ENCODE results near the gene SYT15. TPM values are rescaled to one million over a fixed set of nuclear protein-coding genes. Genes with fewer than 3 reads are reported as not detected.
A peak's percentile ranks its signal among the peaks of the same experiment; 100 is the strongest.
"Not testable (repeated sequence)": the region's sequence is repeated elsewhere in the genome, so short reads cannot be mapped to it uniquely, and the experiment has no call there.

SYT15 gene
- total RNA-seq, result 10 to 100 TPM in 1 of 6 donors, 1 to 10 TPM in 5; 2.1 to 10.7 (median 3.9) TPM
- polyA plus RNA-seq, result 1 to 10 TPM; 2.7 to 3.7 TPM

GRCh38 chr10:46578474-46579178, at the start of gene SYT15:
Gene SYT15 (plus strand): TSS chr10:46579128. CDS start chr10:46579169, 41 bp downstream.
- intact Hi-C loops (cut with DNase I); H3K36me3 ChIP-seq; H3K4me1 ChIP-seq; H3K9me3 ChIP-seq; H3K27me3 ChIP-seq; FAIRE-seq; H3K27ac ChIP-seq; H3K4me3 ChIP-seq: not testable (repeated sequence)
- 4 to 11% methylated on average over 13 to 49 of the region's 68 CpGs for WGBS, 2 donors
- peak in 1 of 6 donors; percentile 25 for DNase-seq
- peak; percentile 2 to 37 (median 11) for ATAC-seq

DNA sequence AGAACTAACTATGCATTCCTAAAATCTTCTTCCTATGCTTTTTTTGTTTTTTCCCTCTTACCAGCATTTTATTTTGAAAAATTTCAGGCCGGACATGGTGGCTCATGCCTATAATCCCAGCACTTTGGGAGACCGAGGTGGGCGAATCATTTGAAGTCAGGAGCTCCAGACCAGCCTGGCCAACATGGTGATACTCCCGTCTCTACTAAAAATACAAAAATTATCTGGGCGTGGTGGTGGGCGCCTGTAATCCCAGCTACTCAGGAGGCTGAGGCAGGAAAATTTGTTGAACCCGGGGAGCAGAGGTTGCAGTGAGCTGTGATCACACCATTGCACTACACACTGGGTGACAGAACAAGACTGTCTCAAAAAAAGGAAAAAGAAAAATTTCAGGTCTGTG, 49.2 kb upstream of the SYT15 start:
- H3K36me3 ChIP-seq; H3K27ac ChIP-seq; H3K4me1 ChIP-seq; FAIRE-seq; H3K4me3 ChIP-seq; H3K27me3 ChIP-seq; intact Hi-C loops (cut with DNase I); ATAC-seq; DNase-seq; H3K9me3 ChIP-seq: not testable (repeated sequence)
- WGBS, 2 donors, result 79 to 86% methylated on average over 7 of the region's 7 CpGs

DNA sequence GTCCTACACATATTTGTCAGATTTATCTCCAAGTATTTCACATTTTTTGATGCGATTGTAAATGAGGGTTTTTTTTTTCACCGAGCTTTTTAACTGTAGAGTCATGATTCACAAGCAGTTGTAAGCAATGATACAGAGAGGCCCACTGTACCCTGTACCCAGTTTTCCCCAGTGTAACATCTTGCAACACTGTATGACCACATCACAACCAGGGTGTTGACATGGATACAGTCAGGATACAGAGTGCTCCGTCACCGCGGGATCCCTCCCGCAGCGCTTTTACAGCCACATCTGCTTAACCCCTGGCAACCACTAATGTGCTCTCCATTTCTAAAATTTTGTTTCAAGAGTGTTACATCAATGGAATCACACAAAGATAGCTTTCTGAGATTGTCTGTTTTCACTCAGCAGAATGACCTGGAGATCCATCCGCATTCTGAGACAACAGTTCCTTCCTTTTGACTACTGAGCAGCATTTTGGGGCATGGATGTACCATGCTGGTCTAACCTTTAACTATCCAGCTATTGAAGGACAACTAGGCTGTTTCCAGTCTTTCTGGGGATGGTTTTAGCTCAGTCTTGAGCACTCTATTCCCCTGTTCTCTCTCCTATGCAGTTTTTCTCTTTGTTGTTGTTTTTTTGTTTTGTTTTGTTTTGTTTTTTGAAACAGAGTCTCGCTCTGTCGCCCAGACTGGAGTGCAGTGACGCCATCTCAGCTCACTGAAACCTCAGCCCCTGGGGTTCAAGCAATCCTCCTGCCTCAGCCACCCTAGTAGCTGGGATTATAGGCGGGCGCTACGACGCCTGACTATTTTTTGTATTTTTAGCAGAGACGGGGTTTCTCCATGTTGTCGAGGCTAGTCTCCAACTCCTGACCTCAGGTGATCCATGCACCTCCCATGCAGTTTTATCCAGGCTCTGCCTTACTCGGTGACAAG, 48.4 kb upstream of the SYT15 start:
- H3K9me3 ChIP-seq, result no peaks in the 10 kb centered on the region
- ATAC-seq (peak in 1 of 4 donors; percentile 40), FAIRE-seq (no peak), DNase-seq (peak in 1 of 6 donors; percentile 23)
- H3K4me1 ChIP-seq, result no peaks in the 10 kb centered on the region
- WGBS, 2 donors, result 87 to 91% methylated on average over 18 of the region's 18 CpGs
- no peak overlapping the region for H3K27ac ChIP-seq
- TF ChIP-seq CTCF (IDR thresholded peaks at IDR 0.05), result no peak
- H3K36me3 ChIP-seq, result no peaks in the 10 kb centered on the region
- no peak overlapping the region for H3K4me3 ChIP-seq
- intact Hi-C loops (cut with DNase I), result no loop called here
- H3K27me3 ChIP-seq, result no peaks in the 10 kb centered on the region

DNA sequence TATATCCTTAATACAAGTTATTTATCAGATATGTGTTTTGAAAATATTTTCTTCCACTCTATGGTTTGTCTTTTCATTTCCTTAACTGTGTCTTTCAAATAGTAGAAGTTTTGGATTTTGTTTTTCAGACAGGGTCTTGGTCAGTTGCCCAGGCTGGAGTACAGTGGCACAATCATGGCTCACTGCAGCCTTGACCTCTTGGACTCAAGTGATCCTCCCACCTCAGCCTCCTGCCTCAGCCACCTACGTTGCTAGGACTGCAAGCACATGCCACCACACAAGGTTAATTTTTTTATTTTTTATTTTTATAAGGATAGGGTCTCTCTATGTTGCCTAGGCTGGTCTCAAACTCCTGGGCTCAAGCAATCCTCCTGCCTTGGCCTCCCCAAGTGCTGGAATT, 46.7 kb upstream of the SYT15 start:
- H3K4me3 ChIP-seq; H3K36me3 ChIP-seq; H3K27me3 ChIP-seq; FAIRE-seq; H3K4me1 ChIP-seq; H3K27ac ChIP-seq; ATAC-seq; H3K9me3 ChIP-seq; intact Hi-C loops (cut with DNase I): not testable (repeated sequence)
- 58 to 62% methylated on average over 1 of the region's 1 CpG for WGBS, 2 donors
- peak in 1 of 6 donors; percentile 12 for DNase-seq

GRCh38 chr10:46534828-46535524, 44.0 kb upstream of the SYT15 start:
- Histone ChIP-seq H3K9me3 (no peaks in the 10 kb centered on the region), H3K4me1 (peaks cover 0 to 13% (median 8%) of the 10 kb centered on the region in 3 donors), H3K27me3 (no peaks in the 10 kb centered on the region), H3K4me3 (no peak overlapping the region), H3K27ac (no peak overlapping the region), H3K36me3 (no peaks in the 10 kb centered on the region)
- FAIRE-seq, result no peak
- no peak for TF ChIP-seq CTCF (IDR thresholded peaks at IDR 0.05)
- peak in 2 of 6 donors; percentile 22 to 55 for DNase-seq
- no peak for ATAC-seq
- 85 to 86% methylated on average over 6 of the region's 6 CpGs for WGBS, 2 donors
- intact Hi-C loops (cut with DNase I), result no loop called here

DNA sequence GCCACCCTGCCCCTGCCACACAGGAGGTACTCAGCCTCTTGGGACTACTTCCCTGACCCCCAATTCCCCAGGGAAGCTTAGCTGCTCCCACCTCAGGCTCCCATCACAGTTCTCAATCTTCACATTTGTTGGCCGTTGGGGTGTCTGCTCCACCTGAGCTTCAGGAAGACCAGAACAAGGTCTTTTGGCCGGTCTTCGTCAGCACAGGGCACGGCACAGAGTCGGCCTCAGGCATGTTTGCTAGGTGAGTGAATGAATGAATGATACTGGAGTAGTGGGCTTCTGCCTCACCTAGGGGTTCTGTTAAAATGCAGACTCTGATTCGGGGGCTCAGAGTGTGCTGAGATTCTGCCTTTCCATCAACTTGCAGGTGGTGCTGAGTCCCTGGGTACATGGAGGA, 42.8 kb upstream of the SYT15 start:
- Histone ChIP-seq H3K36me3 (no peaks in the 10 kb centered on the region), H3K4me1 (peaks cover 0 to 24% (median 13%) of the 10 kb centered on the region in 3 donors), H3K27ac (no peak overlapping the region), H3K9me3 (no peaks in the 10 kb centered on the region), H3K27me3 (no peaks in the 10 kb centered on the region), H3K4me3 (no peak overlapping the region)
- no peak for TF ChIP-seq CTCF (IDR thresholded peaks at IDR 0.05)
- WGBS, 2 donors, result 88% methylated on average over 6 of the region's 6 CpGs
- no peak for ATAC-seq
- DNase-seq, result peak in 2 of 6 donors; percentile 46 to 50
- FAIRE-seq, result no peak
- intact Hi-C loops (cut with DNase I), result no loop called here
